COLO829 (cell line): ENCODE measurements around the gene DDAH1.

ENCODE experiments used
- DNase-seq: peaks from one replicate; pipeline ENCODE4 v3.0.0; 2012; ENCODE audit warnings: low spot score

Gene DDAH1

DNA sequence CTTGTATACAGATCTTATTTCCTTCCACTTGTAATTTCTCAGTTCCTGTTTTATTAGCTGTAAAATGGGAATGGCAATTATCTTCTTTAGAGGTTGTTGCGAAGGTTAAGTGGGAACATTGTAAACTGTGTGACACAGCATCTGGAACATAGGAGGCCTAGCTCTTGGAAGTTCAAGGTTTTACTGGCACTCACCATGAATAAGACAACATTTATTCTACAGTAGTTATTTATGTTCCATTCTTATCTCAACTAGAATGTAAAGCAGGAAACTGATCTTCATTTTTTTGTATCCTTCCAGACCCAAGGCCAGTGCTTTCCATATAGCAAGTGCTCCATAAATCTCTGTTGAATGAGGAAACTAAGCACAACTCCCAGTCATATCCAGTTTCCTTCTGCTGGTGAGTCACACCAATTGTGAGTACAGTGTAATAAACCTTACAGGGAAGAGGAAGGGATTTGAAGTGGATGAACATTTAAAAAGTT is 189.9 kb downstream of the DDAH1 start:
- DNase-seq: peak; percentile 53

DNA sequence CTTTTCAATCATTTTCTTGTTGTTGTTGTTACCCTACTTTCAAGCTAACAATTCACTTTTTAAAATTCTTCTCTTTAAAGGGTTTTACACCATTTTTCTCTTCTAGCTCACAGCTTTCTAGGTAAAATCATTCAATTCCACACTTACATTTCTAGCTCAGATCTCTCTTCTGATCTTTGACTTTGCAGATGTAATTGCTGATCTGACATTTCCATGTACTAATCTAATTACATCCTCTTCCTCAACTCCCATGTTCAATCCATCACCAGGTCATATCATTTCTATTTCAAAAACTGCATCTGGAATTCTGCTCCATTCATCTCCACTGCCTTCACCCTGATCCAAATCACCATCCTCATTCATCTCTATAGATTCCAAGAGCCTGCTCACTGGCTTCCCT is 191.6 kb downstream of the DDAH1 start:
- DNase-seq: no peak

GRCh38 chr1:85268801-85269585 is 196.0 kb downstream of the DDAH1 start:
- DNase-seq: no peak
